Sigmoid colon (tissue), 4 donors: ENCODE measurements around the gene TELO2.

Experiments
- CTCF ChIP-seq, 4 experiments: fragments of 450-650 bp in 3 of 4; fragments of 200-600 bp in 1 of 4; IDR thresholded peaks; one replicate each; pipeline ENCODE4 v1.5.1; 2016 to 2019; ENCODE audit warnings: antibody characterized with exemption in 4 of 4, mild to moderate bottlenecking in 3 of 4, moderate library complexity in 2 of 4
- EP300 ChIP-seq, 4 donors: sonication (generic); formaldehyde crosslinking; IDR thresholded peaks; one replicate each; pipeline ENCODE4 v1.6.1; 2017; ENCODE audit warnings: antibody characterized with exemption in 4 of 4

- no peak for TF ChIP-seq CTCF (IDR thresholded peaks at IDR 0.05)
- no peak for TF ChIP-seq EP300 (IDR thresholded peaks at IDR 0.05)
Observed at GRCh38 chr16:1487395-1488053, 5.6 kb upstream of the TELO2 start.
